ENCODE results near the gene CES1. TPM values are rescaled to one million over a fixed set of nuclear protein-coding genes. Genes with fewer than 3 reads are reported as not detected.
"Not testable (repeated sequence)": the region's sequence is repeated elsewhere in the genome, so short reads cannot be mapped to it uniquely, and the experiment has no call there.

Gene CES1
- total RNA-seq, 4 donors from 2014 or later: 4.9 to 166 (median 107) TPM

DNA sequence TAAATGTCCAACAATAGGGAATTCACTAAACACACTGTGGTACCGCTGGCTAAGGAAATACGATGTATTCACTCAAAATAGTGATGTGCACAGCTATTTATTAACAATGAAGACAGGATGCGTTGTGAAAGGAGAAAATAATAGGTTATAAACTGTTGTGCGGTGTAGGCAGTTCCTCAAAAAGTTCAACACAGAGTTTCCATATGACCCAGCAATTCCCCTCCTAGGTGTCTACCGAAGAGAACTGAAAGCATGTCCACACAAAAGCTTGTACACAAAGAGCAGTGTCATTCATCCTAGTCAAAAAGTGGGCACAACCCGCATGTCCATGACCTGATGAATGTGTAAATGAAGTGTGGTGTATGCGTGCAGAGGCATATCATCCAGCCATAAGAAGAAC lies 1.2 kb upstream of the CES1 start:
- ATAC-seq (ENCODE audit: low FRiP score): no peak
- DNase-seq (ENCODE audit: low spot score): no peak
- TF ChIP-seq, protein P1, sequence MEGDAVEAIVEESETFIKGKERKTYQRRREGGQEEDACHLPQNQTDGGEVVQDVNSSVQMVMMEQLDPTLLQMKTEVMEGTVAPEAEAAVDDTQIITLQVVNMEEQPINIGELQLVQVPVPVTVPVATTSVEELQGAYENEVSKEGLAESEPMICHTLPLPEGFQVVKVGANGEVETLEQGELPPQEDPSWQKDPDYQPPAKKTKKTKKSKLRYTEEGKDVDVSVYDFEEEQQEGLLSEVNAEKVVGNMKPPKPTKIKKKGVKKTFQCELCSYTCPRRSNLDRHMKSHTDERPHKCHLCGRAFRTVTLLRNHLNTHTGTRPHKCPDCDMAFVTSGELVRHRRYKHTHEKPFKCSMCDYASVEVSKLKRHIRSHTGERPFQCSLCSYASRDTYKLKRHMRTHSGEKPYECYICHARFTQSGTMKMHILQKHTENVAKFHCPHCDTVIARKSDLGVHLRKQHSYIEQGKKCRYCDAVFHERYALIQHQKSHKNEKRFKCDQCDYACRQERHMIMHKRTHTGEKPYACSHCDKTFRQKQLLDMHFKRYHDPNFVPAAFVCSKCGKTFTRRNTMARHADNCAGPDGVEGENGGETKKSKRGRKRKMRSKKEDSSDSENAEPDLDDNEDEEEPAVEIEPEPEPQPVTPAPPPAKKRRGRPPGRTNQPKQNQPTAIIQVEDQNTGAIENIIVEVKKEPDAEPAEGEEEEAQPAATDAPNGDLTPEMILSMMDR (IDR thresholded peaks at IDR 0.05): no peak

- no peak for ATAC-seq (ENCODE audit: low FRiP score)
- TF ChIP-seq, protein P1 (IDR thresholded peaks at IDR 0.05): no peak
- DNase-seq (ENCODE audit: low spot score): no peak
Measured at GRCh38 chr16:55832425-55832772, 497 bp downstream of the CES1 start.

- TF ChIP-seq, protein P1 (IDR thresholded peaks at IDR 0.05): no peak
- no peak for DNase-seq (ENCODE audit: low spot score)
- ATAC-seq (ENCODE audit: low FRiP score): no peak
Measured at GRCh38 chr16:55830658-55831294, 2.1 kb downstream of the CES1 start.

DNA sequence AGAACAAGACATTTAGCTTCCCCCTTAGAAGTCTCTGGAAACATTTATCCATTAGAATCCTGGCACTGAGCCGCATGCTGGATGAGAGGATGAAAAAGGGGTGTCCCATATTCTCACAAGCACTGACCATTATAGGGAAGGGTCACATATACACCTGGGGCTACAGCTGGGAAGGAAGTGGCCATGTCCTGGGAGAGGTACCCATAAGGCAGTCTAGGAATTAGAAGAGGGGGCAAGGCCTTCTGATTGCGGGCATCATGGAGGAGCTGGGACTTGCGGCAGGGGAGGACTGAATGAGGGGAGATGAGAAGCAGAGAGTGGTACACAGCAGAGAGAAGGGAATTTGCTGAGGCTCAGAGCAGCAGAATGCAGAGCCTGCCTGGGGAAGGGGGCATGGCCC lies 3.7 kb downstream of the CES1 start:
- not testable (repeated sequence) for DNase-seq (ENCODE audit: low spot score); ATAC-seq (ENCODE audit: low FRiP score)

GRCh38 chr16:55828680-55829079 lies 4.2 kb downstream of the CES1 start:
- TF ChIP-seq, protein P1 (IDR thresholded peaks at IDR 0.05): no peak
- no peak for DNase-seq (ENCODE audit: low spot score)
- no peak for ATAC-seq (ENCODE audit: low FRiP score)

- DNase-seq (ENCODE audit: low spot score) (no peak), ATAC-seq (ENCODE audit: low FRiP score) (no peak)
- TF ChIP-seq, protein P1 (IDR thresholded peaks at IDR 0.05): no peak
Measured at GRCh38 chr16:55825115-55825728, 7.7 kb downstream of the CES1 start.

DNA sequence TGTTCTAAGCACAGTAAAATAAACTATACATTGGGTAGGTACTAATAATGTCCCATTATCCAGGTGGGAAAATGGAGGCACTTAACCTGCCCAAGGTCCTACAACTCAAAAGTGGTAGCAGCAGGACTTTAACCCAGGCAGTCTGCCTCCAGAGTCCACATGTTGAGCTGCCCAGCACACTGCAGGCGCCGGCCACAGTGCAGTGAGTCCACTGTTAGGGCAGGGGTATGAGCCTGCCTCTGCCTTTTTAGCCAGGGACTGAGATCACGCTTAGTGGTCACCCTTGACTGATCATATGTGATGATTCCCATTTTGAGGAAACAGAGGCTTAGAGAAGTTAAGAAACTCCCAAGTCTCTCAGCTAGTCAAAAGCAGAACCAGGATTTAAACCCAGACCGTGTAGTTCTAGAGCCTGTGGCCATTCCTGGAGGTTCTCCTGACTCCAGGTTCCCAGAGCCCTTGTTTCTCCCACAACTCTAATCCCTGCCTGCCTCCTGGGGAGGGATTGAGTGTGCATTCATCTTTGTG lies 8.4 kb downstream of the CES1 start:
- DNase-seq (ENCODE audit: low spot score) (no peak), ATAC-seq (ENCODE audit: low FRiP score) (no peak)
- TF ChIP-seq, protein P1 (IDR thresholded peaks at IDR 0.05): no peak
